HCT116 (cell line): ENCODE data around the gene SFXN1. TPM values are rescaled to one million over a fixed set of nuclear protein-coding genes. Genes with fewer than 3 reads are reported as not detected.

Experiments used
- ATAC-seq: fragments of 200-7000 bp; cut with Tn5 transposase; 2 replicates; pipeline ENCODE4 v1.9.1; 2020; ENCODE audit warnings: mild to moderate bottlenecking, moderate library complexity
- BruUV-seq: library from RNA; stranded (reverse); fragments of 400-500 nt; replicated peaks from 2 replicates; lab custom pipeline; 2021; lab: Mats Ljungman, UMichigan
- CTCF ChIA-PET: fragments of 300-600 bp; sonication (Branson Sonifier 250); formaldehyde crosslinking; loops from one replicate; lab custom pipeline; 2021; ENCODE audit warnings: antibody characterized with exemption; lab: Charles Lee
- POLR2A ChIA-PET: fragments of 300-600, 350-600 bp; sonication (Branson Sonifier 250); formaldehyde crosslinking; loops from one replicate; lab custom pipeline; 2021; ENCODE audit warnings: antibody characterized with exemption; lab: Charles Lee
- RAD21 ChIA-PET, 2 experiments: fragments of 300-600 bp; sonication (Branson Sonifier 250); formaldehyde crosslinking; loops; one replicate each; lab custom pipeline; 2023; ENCODE audit warnings: low total read pairs in 2 of 2; ENCODE audit not compliant: uncharacterized antibody in 2 of 2, unreplicated experiment in 2 of 2, low non-redundant PET in 1 of 2; lab: Charles Lee
- DNase-seq: peaks from one replicate; pipeline ENCODE4 v3.0.0-alpha.2; 2010; ENCODE audit warnings: low read depth, low spot score
- H2AFZ ChIP-seq: fragments of 200-600 bp; shearing (Covaris generic), sonication (generic); 2 replicates; pipeline ENCODE4 v1.6.1; 2017; ENCODE audit warnings: low read depth, mixed run types, mixed read lengths, antibody characterized with exemption, low read length; ENCODE audit not compliant: poor library complexity, severe bottlenecking
- H3K27ac ChIP-seq: 2 replicates; pipeline ENCODE4 v1.5.1; 2012; ENCODE audit warnings: low read depth, low read length
- H3K27me3 ChIP-seq: fragments of 200-600 bp; sonication (generic); 2 replicates; pipeline ENCODE4 v1.6.1; 2016; ENCODE audit warnings: mixed run types, low read length, mixed read lengths; ENCODE audit not compliant: insufficient read depth
- H3K36me3 ChIP-seq, 2 experiments: fragments of 200-500 bp in 1 of 2; fragments of 200-600 bp in 1 of 2; sonication (Bioruptor generic) in 1 of 2; sonication (generic) in 1 of 2; 2 replicates each; pipeline versions ENCODE4 v1.5.1 to v1.6.1; 2014 to 2016; ENCODE audit warnings: low read length in 2 of 2, inconsistent platforms in 1 of 2, mixed read lengths in 1 of 2, mixed run types in 1 of 2; ENCODE audit not compliant: insufficient read depth in 2 of 2, control insufficient read depth in 1 of 2
- H3K4me1 ChIP-seq, 2 experiments: fragments of 200-600 bp in 1 of 2; sonication (generic) in 1 of 2; 2 replicates each; pipeline versions ENCODE4 v1.5.1 to v1.6.1; 2012 to 2017; ENCODE audit warnings: low read length in 2 of 2, inconsistent platforms in 1 of 2, mild to moderate bottlenecking in 1 of 2, mixed read lengths in 1 of 2, mixed run types in 1 of 2, moderate library complexity in 1 of 2; ENCODE audit not compliant: insufficient read depth in 2 of 2, control insufficient read depth in 1 of 2
- H3K4me2 ChIP-seq: fragments of 200-600 bp; sonication (generic); 2 replicates; pipeline ENCODE4 v1.6.1; 2017; ENCODE audit warnings: mixed run types, low read length, mixed read lengths
- H3K4me3 ChIP-seq, 2 experiments: fragments of 200-600 bp in 1 of 2; sonication (generic) in 1 of 2; replicated peaks in 1 of 2; 2 replicates each; pipeline ENCODE4 v1.5.1; 2011 to 2016; ENCODE audit warnings: low read length in 2 of 2, control low read depth in 1 of 2, low read depth in 1 of 2, mild to moderate bottlenecking in 1 of 2, mixed read lengths in 1 of 2, mixed run types in 1 of 2
- H3K79me2 ChIP-seq: fragments of 200-600 bp; sonication (generic); 2 replicates; pipeline ENCODE4 v1.6.1; 2017; ENCODE audit warnings: mild to moderate bottlenecking, mixed run types, low read length, moderate library complexity, mixed read lengths; ENCODE audit not compliant: insufficient read depth
- H3K9ac ChIP-seq: fragments of 200-600 bp; sonication (generic); 2 replicates; pipeline ENCODE4 v1.6.1; 2016; ENCODE audit warnings: low read length, mixed read lengths
- H3K9me2 ChIP-seq: fragments of 200-600 bp; sonication (generic), shearing (Covaris generic); 2 replicates; pipeline ENCODE4 v1.6.1; 2017; ENCODE audit warnings: mixed run types, mild to moderate bottlenecking, moderate library complexity; ENCODE audit not compliant: insufficient read depth
- H3K9me3 ChIP-seq, 2 experiments: fragments of 200-500 bp in 1 of 2; fragments of 200-600 bp in 1 of 2; sonication (Bioruptor generic) in 1 of 2; sonication (generic) in 1 of 2; 2 replicates each; pipeline ENCODE4 v1.6.1; 2014 to 2017; ENCODE audit warnings: low read length in 2 of 2, mixed read lengths in 2 of 2, inconsistent platforms in 1 of 2, low read depth in 1 of 2, mild to moderate bottlenecking in 1 of 2, mixed run types in 1 of 2, moderate library complexity in 1 of 2; ENCODE audit not compliant: control insufficient read depth in 1 of 2, insufficient read depth in 1 of 2
- H4K20me1 ChIP-seq: fragments of 200-600 bp; sonication (generic), shearing (Covaris generic); 2 replicates; pipeline ENCODE4 v1.6.1; 2017; ENCODE audit warnings: mixed run types, mild to moderate bottlenecking, moderate library complexity; ENCODE audit not compliant: insufficient read depth
- CBX3 ChIP-seq: IDR thresholded peaks from 2 replicates; pipeline ENCODE4 v1.6.1; 2012; ENCODE audit warnings: low read depth
- CTCF ChIP-seq, 3 experiments: fragments of 200-600 bp in 1 of 3; sonication (generic) in 1 of 3; IDR thresholded peaks in 2 of 3; conservative IDR thresholded peaks in 1 of 3; 2 replicates each; pipeline ENCODE4 v1.5.1; 2012 to 2017; ENCODE audit warnings: low read depth in 2 of 3, low read length in 2 of 3, antibody characterized with exemption in 1 of 3, borderline replicate concordance in 1 of 3, control low read depth in 1 of 3, mild to moderate bottlenecking in 1 of 3, mixed read lengths in 1 of 3, mixed run types in 1 of 3, moderate library complexity in 1 of 3; ENCODE audit not compliant: insufficient read depth in 1 of 3
- ELF1 ChIP-seq: IDR thresholded peaks from 2 replicates; pipeline ENCODE4 v1.6.1; 2012; ENCODE audit warnings: low read depth, borderline replicate concordance
- EZH2 ChIP-seq: fragments of 200-600 bp; sonication (generic); IDR thresholded peaks from 2 replicates; pipeline ENCODE4 v1.6.1; 2017; ENCODE audit warnings: antibody characterized with exemption, mixed run types
- EZH2phosphoT487 ChIP-seq: fragments of 200-600 bp; IDR thresholded peaks from 2 replicates; pipeline ENCODE4 v1.6.1; 2018; ENCODE audit warnings: antibody characterized with exemption, borderline replicate concordance
- FOSL1 ChIP-seq: IDR thresholded peaks from 2 replicates; pipeline ENCODE4 v1.6.1; 2012; ENCODE audit warnings: low read depth
- JUND ChIP-seq: IDR thresholded peaks from 2 replicates; pipeline ENCODE4 v1.6.1; 2012
- POLR2A ChIP-seq: IDR thresholded peaks from 2 replicates; pipeline ENCODE4 v1.7.0; 2011; ENCODE audit warnings: borderline replicate concordance; ENCODE audit not compliant: insufficient read depth, insufficient read length; ENCODE audit errors: extremely low read depth
- POLR2AphosphoS5 ChIP-seq: IDR thresholded peaks from 2 replicates; pipeline ENCODE4 v1.6.1; 2011; ENCODE audit warnings: mild to moderate bottlenecking, low read depth, low read length, moderate library complexity
- RAD21 ChIP-seq: IDR thresholded peaks from 2 replicates; pipeline ENCODE4 v1.6.1; 2012; ENCODE audit warnings: low read depth, mild to moderate bottlenecking
- REST ChIP-seq: IDR thresholded peaks from 2 replicates; pipeline ENCODE4 v1.6.1; 2012; ENCODE audit warnings: low read depth
- SIN3A ChIP-seq: IDR thresholded peaks from 2 replicates; pipeline ENCODE4 v1.6.1; 2012; ENCODE audit warnings: low read depth
- SP1 ChIP-seq: IDR thresholded peaks from 2 replicates; pipeline ENCODE4 v1.6.1; 2012; ENCODE audit warnings: low read depth
- TCF7L2 ChIP-seq: IDR thresholded peaks from 2 replicates; pipeline ENCODE4 v1.7.0; 2011; ENCODE audit warnings: borderline replicate concordance, inconsistent platforms; ENCODE audit not compliant: insufficient read depth, insufficient read length; ENCODE audit errors: extremely low read depth
- ZNF274 ChIP-seq: fragments of 200-500 bp; sonication (Bioruptor generic); IDR thresholded peaks from 2 replicates; pipeline ENCODE4 v1.6.1; 2014; ENCODE audit warnings: mild to moderate bottlenecking, low read depth, low read length, inconsistent platforms
- intact Hi-C: fragments of 100-400 bp; cut with micrococcal nuclease; formaldehyde crosslinking; loops from 2 replicates; pipeline ENCODE4 v1.10.0; 2022
- total RNA-seq: library from RNA; stranded (reverse); gene quantifications from one replicate; pipeline ENCODE4 v1.2.1, GENCODE V29; 2021; ENCODE audit not compliant: unreplicated experiment

Gene SFXN1
- total RNA-seq, 1 experiment from 2014 or later = 145 TPM

- no peak for ATAC-seq
- Histone ChIP-seq H4K20me1 (no peaks in the 10 kb centered on the region), H2AFZ (no peak overlapping the region), H3K9me3 (no peaks in the 10 kb centered on the region), H3K4me2 (no peak overlapping the region), H3K9me2 (no peaks in the 10 kb centered on the region), H3K27me3 (peaks cover 20% of the 10 kb centered on the region), H3K4me3 (no peak overlapping the region), H3K79me2 (no peaks in the 10 kb centered on the region), H3K36me3 (no peaks in the 10 kb centered on the region), H3K27ac (no peak overlapping the region), H3K9ac (no peak overlapping the region), H3K4me1 (no peaks in the 10 kb centered on the region)
- intact Hi-C loops = no loop called here
- ChIA-PET POLR2A (no interaction called here), RAD21 (no interaction called here), CTCF (no interaction called here)
- BruUV-seq = no TSS peak
- TF ChIP-seq EZH2 (no peak), CBX3 (no peak), TCF7L2 (no peak), SP1 (no peak), REST (no peak), RAD21 (no peak), ZNF274 (no peak), EZH2phosphoT487 (no peak), JUND (no peak), ELF1 (no peak), CTCF (IDR thresholded peaks at IDR 0.05 in 2 of 3, conservative IDR thresholded peaks at IDR 0.05 in 1 of 3; ENCODE audit: borderline replicate concordance in 1 of 3, insufficient read depth in 1 of 3, low read depth in 2 of 3, low read length in 2 of 3) (no peak), POLR2A (no peak), POLR2AphosphoS5 (no peak), SIN3A (no peak), FOSL1 (no peak)
- no peak for DNase-seq
Measured at GRCh38 chr5:175555168-175555785, 76.9 kb downstream of the SFXN1 start.
